HG02759 (cell line): ENCODE measurements around the gene IL17RC.

Experiments
- ATAC-seq: cut with Tn5 transposase; IDR thresholded peaks from one replicate; pipeline ENCODE4 v1.9.1; 2021; ENCODE audit warnings: mild to moderate bottlenecking, moderate library complexity; ENCODE audit not compliant: unreplicated experiment

Gene IL17RC

GRCh38 chr3:9976721-9977709 lies 60.1 kb downstream of the IL17RC start:
- ATAC-seq: no peak

GRCh38 chr3:9978710-9979305 lies 61.9 kb downstream of the IL17RC start:
- ATAC-seq: no peak

GRCh38 chr3:9980251-9980650 lies 63.4 kb downstream of the IL17RC start:
- ATAC-seq: no peak
